NCI-H82 treated with DMSO at 0.1 percent for 48 hours (cell line): ENCODE measurements around the gene HDLBP.
"Not testable (repeated sequence)": the region's sequence is repeated elsewhere in the genome, so short reads cannot be mapped to it uniquely, and the experiment has no call there.

Experiments used
- DNase-seq: peaks from one replicate; lab custom pipeline; 2025; ENCODE audit not compliant: unreplicated experiment; lab: John Stamatoyannopoulos, UW

Gene HDLBP

DNA sequence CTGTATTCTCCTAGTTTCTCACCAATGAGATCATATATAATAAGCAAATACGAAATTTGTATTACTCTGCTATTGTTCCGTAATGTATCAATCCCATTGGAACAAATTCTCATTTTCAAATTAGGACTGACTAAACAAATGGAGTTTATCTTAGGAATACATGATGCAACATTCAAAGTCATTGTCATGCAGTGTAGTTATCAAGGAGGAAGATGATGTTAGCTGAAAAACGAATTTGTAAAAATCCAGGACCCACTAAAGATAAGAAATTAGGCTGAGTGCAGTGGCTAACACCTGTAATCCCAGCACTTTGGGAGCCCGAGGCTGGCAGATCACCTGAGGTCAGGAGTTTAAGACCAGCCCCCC lies 15.1 kb upstream of the HDLBP start:
- DNase-seq, result no peak

DNA sequence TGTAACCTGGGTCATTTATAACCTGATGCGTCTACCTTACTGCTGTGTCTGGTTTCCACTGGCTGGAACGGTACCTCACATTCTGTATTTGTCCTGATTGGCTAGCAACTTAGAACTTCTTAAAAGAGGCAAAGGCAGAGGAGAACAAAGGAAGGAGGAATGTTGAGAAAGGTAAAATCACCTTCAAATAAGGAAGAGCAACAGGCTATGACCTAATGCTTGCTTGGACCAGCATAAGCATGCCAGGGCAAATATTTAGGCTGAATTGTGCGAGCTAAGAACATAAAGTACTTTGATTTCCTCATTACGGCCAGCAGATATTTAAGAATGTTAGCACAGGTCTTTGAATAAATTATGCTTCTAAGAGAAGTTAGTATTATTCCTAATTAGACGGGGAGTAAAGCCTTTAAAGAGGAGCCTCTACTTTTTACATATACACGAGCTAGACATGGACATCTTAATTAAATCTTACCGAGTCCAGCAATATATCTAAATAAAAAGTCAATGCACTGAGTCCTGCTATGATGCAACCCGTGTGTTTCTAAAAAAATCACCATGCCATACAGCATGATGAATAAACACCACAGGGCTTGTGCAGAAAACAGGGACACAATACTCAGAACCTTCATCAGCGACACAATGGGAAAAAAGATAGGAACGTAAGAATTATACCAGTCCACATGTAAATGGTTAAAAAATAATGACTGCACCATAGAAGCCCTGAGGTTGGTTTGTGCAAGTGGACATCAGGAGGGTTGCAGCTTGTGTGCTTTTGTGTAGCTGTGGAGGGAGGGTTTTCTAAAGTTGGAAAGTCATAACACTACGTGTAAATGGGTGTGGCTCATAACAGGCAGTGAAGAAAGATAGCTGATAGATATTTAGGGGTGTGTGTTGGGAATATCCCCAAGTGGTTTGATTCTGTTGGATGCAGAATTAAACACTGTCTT lies 14.5 kb upstream of the HDLBP start:
- DNase-seq, result no peak

DNA sequence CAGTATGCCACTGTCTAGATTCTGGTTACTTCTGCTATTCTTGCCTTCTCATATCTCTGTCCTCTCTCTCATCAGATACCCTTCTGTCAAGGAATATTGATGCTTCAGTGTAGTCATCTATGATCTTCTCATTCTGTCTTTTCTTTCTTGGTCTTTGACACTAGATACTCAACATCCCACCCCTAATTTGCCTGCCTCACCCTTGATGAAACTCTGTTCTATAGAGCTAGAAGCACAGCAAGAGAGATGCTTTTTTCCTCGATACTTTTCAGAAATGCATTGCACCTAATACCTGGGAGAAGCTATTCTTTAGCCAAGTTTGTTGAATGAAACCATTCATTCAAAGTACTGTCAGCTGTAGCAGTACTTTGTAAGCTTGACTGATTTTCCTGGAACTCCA lies 9.8 kb upstream of the HDLBP start:
- DNase-seq, result no peak

DNA sequence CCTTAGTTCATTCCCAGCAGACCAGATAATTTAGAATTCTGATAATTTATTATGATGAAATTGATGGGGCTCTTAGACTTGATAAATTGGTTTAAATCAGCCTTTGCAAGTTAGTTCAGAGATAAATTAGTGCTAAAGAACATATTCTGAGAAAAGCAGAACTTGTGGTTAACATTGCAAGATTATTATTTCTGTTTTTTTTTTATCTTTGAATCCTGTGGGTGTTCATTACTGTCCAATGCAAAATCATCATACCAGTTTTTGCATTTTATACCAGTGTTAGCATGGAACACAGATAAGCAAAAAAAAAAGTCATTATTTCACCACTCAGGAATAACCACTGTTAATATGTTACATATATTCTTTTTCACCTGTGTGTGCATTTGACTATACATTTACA lies 9.3 kb upstream of the HDLBP start:
- no peak for DNase-seq

DNA sequence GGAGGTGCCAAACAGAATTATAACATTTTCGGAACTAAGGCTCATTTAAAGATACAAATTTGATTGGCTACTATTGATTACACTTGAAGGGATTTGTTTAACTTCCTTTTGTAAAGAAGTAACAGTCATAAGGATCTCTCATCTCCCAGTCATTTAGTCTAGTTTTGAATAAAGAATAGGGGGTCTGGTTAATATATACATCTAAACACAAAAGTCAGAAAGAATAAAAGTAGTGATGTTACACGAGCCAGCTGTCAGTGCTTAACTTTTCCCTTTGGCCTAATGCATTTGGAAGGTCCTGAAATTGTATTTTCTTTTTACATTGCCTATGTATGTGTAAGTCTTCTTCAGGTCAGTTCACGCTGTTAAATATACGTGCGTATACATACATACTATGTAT lies 8.3 kb upstream of the HDLBP start:
- no peak for DNase-seq

DNA sequence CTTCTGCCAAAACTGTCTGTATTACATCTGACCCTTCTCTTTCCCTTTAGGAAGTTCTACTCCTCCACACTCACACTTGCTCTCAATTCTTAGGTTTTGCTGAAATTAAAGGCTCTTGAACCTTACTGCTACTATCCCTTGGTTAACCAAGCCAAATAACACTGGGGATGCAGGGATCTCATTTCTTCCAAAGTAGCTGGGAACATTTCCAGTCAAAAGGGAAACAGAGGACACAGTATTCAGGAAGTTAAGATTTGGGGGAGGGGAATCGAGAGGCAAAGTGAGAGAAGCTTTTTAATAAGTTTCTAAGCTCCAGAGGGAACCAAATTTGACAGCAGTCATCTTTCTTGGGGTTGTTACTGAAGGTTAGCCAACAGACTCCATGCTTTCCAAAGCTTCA lies 6.4 kb upstream of the HDLBP start:
- no peak for DNase-seq

DNA sequence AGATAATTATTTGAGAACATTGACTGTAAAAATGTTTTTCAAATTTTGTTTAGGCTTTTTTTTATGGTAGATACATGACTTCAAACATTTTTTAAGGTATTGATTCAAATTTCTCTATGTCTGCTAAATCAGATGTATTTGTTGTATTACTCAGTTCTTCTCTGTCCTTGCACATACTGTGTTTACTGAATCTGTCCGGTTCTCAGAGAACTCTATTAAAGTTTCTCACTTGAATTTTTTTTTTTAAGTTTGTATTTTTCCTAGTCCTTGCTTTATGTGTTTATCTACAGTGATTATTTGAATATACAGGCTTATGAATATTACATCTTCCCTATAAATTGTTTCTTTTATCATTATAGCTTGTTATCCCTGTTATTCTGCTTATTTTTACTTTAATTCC lies 5.6 kb upstream of the HDLBP start:
- no peak for DNase-seq

DNA sequence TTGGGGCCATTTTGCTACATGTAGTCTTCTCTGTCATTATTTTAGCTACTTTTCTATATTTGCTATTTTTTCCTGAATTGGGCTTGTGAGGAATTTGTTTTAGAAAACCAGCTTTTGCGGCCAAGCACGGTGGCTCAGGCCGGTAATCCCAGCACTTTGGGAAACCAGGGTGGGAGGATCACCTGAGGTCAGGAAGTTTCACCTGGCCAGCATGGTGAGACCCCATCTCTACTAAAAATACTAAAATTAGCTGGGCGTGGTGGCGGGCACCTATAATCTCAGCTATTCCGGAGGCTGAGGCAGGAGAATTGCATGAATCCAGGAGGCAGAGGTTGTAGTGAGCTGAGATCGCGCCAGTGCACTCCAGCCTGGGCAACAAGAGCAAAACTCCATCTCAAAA lies 4.9 kb upstream of the HDLBP start:
- DNase-seq, result no peak

DNA sequence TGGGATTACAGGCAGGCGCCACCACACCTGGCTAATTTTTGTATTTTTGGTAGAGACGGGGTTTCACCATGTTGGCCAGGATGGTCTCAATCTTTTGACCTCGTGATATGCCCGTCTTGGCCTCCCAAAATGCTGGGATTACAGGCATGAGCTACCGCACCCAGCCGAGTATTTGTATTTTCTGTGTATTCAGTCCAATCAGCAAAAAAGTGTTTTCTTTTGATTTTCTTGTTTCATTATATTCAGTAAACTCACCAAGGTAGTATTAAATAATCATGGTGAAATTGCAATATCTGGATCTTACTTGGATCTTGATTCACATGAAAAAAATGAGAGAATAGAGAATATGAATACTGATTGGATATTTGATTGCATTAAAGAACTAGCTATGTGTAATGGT lies 3.4 kb upstream of the HDLBP start:
- not testable (repeated sequence) for DNase-seq

DNA sequence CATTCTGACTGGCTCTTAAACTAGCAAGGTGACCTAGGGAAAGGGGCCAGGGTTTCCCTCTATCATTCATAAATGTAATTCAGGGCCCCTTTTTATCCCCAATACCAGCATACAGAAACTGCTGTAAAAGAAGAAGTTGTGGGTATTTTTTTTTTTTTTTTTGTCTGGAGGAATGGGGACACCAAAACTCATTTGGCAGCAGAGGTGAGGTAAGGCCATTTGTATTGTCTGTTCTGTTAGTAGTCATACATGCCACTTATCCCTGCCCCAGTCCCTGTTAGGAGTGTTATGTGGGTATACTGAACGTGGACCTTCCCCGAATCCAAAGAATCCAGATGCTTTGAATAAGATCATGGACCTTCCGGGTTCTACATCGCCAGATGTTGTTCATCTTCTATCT lies 1.9 kb upstream of the HDLBP start:
- DNase-seq, result no peak

DNA sequence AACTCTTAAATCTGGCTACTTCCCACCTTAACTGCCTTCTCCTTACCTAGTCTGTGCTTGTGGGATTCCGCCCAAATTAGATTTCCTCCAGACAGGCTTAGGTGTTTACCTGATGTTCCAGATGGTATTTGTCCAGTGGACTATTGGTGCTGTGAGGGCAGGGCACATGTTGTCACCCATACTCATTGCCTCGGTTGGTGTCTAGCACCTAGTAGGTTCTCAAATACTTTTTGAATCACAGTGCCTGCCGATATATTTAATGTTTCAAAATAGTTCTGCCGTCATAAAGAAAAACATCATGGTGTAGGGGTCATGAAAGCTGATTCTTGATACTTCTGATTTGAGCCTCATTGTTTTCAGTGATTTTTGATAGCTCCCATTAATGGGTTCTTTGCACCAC lies 1.4 kb upstream of the HDLBP start:
- DNase-seq, result no peak

DNA sequence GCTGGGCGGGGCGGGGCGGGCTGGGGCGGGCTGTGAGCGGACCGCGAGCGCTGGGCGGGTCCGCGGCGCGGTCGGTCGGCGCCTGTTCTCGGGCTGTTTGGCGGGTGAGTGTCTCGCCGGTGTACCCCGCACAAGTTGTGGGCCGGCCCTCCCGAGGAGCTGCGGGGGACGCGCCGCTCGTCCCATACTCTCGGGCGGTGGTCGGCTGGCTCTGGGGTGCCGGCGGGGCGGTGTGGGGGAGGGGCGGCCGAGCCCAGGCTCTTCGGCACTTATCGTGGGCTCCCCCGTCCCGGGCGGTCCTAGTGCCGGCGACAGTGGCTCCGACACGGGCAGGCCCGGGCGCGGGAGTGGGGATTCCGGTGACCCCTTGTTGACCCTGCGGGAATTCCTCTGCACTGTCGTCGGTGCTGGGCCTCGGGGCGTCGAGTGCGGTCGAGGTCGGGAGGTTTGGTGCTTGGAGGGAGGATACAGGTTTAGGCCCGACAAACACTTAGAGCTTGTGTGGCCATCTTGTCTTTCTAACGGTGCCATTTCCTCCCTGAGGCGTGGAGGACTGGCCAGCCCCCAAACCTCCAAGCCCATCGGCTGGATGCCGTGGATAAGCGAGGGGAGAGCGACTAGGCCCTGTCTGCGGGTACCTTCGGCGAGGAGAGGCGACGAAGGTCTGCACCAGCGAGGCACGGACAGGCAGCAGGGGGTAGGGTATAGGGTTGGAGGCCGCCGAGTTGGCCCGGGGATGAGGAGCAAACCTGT lies 583 bp upstream of the HDLBP start, which contains the start of gene SEPTIN2:
SEPTIN2 (plus strand) TSS at position 47 of the 753 bp plus-strand sequence. CDS start 8,308 bp downstream, outside the sequence.
- DNase-seq, result no peak

DNA sequence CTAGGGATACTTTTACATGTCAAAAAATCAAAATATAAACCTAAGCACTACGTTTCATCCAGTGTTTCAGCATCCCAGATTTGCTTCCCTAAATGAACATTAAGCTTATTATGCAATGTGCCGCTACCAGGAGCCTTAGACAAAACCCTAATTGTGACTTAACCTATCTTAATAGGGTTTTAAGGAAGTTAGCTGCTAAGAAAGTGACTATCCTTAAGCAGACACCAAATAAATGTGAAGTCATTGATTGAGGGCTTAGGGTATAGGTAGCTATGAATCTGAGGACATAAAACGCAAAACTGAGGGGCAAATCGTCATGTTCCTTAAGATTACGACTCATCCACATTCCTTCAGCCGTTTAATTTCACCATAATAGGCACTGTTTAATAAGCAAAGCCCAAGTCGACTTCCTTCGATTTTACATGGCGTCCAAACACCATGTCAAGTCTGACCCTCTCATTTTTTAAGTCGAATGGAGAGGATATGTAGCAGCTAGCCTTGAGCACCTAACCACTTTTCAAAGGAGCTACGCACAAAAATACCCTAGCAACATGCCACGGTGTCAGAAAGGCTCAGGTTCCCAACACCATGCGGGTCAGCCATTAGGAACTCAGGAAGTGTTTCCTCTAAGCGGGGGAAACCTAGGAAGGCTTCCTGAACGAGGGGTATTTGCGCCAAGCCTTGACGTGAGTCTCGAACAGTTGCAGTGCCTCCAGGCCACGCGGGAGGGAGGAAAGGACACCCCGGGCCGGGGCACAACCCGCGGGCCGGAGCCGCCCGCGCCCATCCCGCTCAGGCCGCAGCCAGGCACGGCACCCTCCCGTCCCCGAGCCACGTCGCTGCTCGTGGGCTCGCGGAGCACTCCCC lies 1.0 kb downstream of the HDLBP start:
- DNase-seq, result no peak

DNA sequence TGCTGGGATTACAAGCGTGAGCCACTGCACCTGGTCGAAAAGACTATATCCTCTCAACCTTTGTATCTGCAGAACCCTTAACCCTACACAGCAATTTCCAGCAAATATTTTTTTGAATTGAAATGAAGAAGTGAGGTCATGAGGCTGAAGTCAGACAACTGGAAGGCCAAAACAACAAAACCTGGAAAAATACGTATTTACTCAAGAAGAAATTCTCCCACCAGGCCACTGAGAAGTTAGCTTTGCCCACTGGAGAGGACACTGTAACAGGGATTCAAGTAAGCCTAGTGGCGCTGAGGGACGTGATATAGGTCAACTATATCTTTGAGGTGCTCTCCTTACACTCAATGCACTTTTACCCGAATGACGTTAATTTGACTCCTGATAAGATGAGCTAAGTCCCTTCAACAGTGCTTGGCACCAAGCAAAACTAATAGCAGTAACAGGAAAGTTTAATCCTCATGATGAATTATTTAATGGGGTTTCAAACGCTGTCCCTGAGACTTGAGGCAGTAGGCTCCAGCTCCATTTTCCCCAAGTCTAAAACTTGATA lies 1.9 kb downstream of the HDLBP start:
- no peak for DNase-seq

DNA sequence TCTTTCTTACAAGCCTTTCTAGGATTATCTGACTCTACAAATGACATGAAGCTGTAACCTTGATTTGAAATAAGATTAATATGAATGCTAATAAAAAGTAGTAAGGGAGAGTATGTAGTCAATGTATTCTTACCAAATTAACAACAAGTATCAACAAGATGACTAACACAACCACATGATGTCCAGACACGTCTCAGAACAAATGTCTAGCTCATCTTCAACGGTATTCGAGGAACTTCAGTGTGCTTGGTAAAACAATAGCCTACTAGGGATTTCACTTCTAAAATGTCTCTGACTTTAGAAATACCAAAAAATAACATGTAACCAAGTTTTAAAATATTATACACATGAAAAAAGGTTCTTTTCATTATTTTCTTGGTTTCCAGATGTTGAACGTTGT lies 3.4 kb downstream of the HDLBP start:
- DNase-seq, result no peak

DNA sequence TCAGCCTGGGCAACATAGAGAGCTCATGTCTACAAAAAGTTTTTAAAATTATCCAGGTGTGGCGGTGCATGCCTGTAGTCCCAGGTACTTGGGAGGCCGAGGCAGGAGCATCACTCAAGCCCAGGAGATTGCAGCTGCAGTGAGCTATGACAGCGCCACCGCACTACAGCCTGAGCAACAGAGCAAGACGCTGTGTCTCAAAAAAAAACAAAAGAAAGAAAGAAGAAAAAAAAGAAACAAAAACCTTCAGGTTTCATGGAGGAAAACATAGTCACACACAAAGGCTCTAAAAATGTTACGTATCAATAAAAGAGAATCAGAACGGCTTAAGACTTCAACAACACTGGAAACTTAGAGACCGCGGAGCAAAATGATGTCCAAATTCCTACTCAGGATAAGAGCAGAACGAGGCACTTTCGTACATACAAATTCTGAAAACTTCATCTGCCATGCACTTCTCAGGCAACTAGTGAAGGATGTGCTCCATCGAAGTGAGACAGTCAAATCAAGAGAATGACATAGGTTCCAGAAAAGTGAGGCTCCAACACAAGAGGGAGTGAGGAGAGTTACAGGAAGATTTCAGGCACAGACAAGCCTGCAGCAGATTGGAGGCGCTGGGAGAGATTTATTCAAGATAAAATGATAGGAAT lies 4.4 kb downstream of the HDLBP start:
- DNase-seq, result no peak

DNA sequence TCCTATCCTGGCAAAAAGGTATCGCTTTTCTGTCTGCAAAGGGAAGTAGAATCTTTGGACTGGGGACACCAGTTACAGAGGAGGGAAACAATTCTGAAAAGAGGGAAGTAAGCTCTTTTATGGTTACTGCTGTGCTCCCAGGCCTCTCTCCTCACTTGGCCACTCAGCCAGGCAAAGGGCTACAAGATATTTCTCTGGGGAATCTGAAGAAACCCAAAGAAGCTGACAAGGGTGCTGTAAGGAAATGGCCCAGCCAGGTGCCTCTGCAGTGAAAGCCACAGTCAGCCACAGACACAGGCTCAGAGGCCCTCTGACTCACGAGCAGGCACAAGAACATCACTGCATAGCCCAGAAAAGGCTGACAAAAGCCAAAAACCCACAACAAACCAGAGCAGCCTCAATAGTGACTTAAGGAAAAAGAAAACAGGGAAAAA lies 5.8 kb downstream of the HDLBP start:
- no peak for DNase-seq

DNA sequence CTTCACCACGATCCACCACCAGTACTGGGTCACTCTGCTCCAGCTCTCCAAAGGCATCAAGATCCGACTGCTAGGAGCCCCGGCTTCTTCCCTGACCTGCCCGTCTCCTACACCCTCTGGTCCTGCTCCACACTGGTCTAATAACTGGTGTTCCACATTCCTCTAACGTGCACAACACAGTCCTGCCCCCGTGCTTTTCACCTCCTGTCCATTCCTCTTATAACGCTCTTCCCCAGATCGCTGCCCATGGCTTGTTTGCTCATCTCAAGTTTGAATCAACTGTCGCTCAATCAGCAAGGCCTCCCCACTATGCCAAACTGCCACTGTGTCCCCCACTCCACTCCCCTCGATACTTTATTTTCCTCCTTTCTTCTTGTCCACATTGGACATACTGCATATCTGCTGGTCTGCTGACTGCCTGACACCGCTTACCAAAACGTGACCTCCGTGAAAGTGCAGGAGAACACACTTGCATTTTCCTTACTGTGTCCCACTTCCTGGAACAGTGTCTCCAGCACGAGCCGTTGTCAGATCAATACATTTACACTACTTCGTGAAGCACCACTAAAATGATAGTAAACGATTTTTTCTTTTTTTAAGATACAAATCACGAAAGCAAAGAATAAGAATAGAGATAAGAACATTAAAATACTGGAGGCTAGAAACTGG lies 6.5 kb downstream of the HDLBP start:
- DNase-seq, result no peak

DNA sequence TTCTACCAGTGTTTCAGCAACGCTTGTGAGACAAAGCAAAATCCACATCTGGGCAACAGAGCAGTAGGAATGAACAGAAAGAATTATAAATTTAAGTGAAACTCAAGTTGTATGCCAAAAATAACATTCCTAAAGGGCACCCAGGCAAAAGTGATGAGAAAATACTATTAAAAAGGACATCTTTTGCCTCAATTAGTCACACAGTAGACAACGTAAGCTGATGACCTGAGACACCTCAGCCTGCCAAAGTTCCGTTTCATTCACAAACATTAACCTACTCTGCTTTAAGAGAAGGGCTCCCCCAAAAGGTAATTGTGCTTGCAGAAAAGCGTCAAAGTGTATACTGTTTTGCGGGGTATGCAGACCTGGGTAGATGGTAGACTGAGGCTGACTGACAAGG lies 7.2 kb downstream of the HDLBP start:
- no peak for DNase-seq

DNA sequence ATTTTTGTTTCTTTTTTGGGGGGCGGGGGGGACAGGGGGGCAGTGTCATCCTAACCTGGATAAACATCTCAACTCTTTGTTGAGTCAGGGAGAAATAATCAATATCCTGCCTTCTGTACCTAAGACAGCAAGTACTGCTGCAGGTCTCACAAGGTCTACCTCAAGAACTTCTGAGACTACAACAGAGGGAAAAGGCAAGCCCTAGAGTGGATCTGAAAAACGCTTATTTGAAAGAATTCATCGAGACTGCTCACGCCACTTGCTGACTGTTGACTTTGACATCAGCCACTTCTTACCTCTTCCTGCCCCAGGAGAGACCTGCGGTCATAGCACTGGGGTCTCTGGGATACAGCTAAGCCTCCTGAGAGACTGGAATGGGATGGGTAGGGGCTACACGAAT lies 8.4 kb downstream of the HDLBP start:
- DNase-seq, result no peak
